GM21717 (cell line): Measurements from ENCODE around the gene CMTM2.
"Not testable (repeated sequence)": the region's sequence is repeated elsewhere in the genome, so short reads cannot be mapped to it uniquely, and the experiment has no call there.

Source experiments
- ATAC-seq: cut with Tn5 transposase; IDR thresholded peaks from one replicate; pipeline ENCODE4 v1.9.1; 2021; ENCODE audit warnings: mild to moderate bottlenecking, moderate library complexity; ENCODE audit not compliant: unreplicated experiment

Gene CMTM2

DNA sequence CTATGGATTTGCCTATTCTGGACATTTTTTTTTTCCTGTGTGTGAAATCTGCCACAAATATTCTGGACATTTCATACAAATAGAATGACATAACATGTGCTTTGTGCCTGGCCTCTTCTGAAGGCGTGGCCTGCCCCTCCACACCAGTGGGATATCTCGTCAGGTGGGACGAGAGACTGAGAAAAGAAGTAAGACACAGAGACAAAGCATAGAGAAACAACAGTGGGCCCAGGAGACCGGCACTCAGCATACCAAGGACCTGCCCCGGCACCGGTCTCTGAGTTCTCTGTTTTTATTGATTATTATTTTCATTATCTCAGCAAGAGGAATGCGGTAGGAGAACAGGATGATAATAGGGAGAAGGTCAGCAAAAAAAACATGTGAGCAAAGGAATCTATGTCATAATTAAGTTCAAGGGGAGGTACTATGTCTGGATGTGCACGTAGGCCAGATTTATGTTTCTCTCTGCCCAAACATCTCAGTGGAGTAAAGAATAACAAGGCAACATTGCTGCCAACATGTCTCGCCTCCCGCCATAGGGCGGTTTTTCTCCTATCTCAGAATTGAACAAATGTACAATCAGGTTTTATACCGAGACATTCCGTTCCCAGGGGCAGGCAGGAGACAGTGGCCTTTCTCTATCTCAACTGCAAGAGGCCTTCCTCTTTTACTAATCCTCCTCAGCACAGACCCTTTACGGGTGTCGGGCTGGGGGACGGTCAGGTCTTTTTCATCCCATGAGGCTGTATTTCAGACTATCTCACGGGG lies 48.5 kb downstream of the CMTM2 start:
- ATAC-seq = not testable (repeated sequence)

DNA sequence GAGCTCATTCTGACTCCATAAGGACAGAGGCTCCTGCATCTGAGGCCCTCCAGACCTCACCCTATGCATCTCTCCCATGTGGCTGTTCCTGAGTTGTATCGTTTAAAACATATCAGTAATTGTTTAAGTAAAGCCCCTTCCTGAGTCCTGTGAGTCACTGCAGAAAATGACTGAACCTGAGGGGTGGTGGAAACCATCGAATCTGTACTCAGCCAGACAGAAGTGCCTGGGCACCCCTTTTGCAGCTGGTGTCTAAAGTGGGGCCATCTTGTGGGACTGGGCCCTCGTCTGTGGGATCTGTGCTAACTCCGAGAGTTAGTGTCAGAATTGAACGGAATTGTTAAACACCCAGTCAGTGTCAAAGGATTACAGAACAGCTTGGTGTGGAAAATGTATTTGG lies 50.6 kb downstream of the CMTM2 start:
- ATAC-seq = no peak

DNA sequence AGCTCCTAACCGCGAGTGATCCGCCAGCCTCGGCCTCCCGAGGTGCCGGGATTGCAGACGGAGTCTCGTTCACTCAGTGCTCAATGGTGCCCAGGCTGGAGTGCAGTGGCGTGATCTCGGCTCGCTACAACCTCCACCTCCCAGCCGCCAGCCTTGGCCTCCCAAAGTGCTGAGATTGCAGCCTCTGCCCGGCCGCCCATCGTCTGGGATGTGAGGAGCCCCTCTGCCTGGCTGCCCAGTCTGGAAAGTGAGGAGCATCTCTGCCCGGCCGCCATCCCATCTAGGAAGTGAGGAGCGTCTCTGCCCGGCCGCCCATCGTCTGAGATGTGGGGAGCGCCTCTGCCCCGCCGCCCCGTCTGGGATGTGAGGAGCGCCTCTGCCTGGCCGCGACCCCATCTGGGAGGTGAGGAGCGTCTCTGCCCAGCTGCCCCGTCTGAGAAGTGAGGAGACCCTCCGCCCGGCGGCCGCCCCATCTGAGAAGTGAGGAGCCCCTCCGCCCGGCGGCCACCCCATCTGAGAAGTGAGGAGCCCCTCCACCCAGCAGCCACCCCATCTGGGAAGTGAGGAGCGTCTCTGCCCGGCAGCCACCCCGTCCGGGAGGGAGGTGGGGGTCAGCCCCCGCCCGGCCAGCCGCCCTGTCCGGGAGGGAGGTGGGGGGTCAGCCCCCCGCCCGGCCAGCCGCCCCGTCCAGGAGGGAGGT lies 51.4 kb downstream of the CMTM2 start:
- ATAC-seq = not testable (repeated sequence)

DNA sequence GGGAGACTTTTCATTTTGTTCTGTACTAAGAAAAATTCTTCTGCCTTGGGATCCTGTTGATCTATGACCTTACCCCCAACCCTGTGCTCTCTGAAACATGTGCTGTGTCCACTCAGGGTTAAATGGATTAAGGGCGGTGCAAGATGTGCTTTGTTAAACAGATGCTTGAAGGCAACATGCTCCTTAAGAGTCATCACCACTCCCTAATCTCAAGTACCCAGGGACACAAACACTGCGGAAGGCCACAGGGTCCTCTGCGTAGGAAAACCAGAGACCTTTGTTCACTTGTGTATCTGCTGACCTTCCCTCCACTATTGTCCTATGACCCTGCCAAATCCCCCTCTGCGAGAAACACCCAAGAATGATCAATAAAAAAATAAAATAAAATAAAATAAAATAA lies 52.3 kb downstream of the CMTM2 start:
- not testable (repeated sequence) for ATAC-seq

DNA sequence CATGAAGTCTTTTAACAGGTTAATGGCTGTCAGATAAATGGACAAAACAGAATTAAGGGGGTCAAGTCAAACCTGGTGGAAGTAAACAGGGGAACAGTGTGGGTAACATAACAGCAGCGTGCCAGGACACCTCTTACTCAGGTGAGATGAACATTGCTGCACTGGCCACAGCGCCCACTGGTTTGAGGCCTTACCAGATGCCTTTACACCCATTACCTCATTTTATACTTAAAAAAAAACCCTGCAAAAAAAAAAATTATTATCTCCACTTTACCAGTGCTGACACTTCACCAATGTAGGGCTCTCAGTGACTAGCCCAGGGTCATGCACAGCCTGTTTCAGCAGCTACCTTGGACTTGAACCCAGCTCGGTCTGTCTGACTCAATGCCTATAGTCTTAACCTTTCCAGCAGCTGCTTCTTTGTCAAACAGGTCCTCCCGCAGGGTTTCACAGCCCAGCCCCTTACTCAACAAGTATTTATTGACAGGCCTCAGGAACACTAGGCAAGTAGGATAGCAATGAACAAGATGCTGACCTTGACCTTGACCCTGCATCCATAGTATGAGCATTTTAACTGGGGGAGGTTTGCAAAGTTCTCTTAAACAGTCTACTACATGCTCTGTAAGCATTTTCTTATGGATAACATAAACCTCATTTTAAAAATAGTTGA lies 55.4 kb downstream of the CMTM2 start:
- ATAC-seq = no peak

DNA sequence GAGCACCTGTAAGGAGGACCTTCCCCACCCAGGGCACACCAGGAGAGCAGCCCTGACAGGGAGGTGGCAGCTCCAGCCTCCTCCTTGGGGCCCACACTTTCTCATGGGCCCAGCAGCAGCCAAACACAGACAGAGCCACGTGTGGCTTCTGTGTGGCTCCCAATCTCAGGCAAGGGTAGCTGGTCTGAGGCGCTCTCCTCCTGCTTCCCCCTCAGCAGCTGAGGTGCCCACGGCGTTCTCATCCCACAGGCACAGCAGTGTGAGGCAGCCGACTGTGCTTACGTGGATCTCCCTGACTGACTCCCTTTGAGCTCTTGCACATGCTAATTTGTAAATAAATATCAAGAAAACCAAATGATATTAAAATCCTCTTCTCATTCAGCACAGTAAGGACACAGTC lies 56.1 kb downstream of the CMTM2 start:
- ATAC-seq = no peak

DNA sequence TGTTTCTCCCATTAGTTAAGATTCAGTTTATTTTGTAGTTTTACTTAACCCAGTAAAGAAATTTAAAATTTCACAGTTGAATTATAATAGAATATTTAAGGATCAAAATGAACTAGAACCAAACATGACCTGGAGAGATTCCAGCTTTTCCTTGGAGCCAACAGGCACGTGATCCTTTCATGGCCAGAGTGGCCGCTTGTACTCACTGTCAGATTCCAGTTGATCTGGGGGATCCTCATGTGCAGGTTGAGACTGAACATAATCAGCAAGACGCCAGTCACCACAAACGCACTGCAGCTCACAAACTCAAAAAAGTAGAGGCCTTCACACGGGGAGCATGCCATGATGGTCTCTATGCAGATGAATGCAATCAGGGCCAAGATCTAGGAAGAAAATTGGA lies 56.9 kb downstream of the CMTM2 start:
- no peak for ATAC-seq

DNA sequence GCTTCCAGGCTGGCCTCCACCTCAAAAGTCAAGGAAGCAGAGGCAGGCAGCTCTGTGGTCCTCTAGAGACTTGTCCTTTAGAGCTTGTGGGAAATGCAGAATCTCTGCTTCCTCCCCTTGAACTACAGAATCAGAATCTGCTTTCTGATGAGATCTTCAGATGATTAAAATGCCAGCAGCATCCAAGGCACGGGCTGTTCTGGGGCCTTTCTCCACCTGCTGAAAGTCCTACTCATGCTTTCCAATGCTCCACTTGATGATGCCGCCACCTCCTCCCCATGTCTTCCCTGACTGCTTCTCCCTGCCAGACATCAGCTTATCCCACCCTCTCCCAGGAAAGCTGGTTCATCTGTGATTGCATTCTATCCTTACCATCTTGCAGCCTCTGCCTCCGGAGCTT lies 58.5 kb downstream of the CMTM2 start:
- ATAC-seq = no peak
